LHCN-M2 (cell line): Measurements from ENCODE around the gene TLE3. TPM values are rescaled to one million over a fixed set of nuclear protein-coding genes. Genes with fewer than 3 reads are reported as not detected.

Experiments used
- DNase-seq: peaks from one replicate; pipeline ENCODE4 v3.0.0-alpha.2; 2012; ENCODE audit warnings: low read depth
- total RNA-seq: library from RNA; depleted of rRNA; stranded (reverse); fragments of >200 nt; gene quantifications from 2 replicates; pipeline ENCODE4 v1.2.3, GENCODE V29; 2014

The TLE3 gene
- total RNA-seq, 1 experiment from 2014 or later = 22.3 TPM

- no peak for DNase-seq
Observed at GRCh38 chr15:70063261-70063925, 34.3 kb downstream of the TLE3 start.

GRCh38 chr15:70062321-70062956 is 35.3 kb downstream of the TLE3 start:
- no peak for DNase-seq

GRCh38 chr15:70061696-70062270 is 35.9 kb downstream of the TLE3 start:
- no peak for DNase-seq

GRCh38 chr15:70060993-70061305 is 36.8 kb downstream of the TLE3 start:
- no peak for DNase-seq

GRCh38 chr15:70060214-70060992 is 37.3 kb downstream of the TLE3 start:
- DNase-seq = no peak

- DNase-seq = no peak
Observed at GRCh38 chr15:70059476-70060213, 38.1 kb downstream of the TLE3 start.

GRCh38 chr15:70058642-70059360 is 38.9 kb downstream of the TLE3 start:
- no peak for DNase-seq

GRCh38 chr15:70057931-70058641 is 39.6 kb downstream of the TLE3 start:
- DNase-seq = no peak

GRCh38 chr15:70056091-70056680 is 41.5 kb downstream of the TLE3 start:
- no peak for DNase-seq

- no peak for DNase-seq
Observed at GRCh38 chr15:70055601-70056051, 42.1 kb downstream of the TLE3 start.

- no peak for DNase-seq
Observed at GRCh38 chr15:70054884-70055387, 42.8 kb downstream of the TLE3 start.

- DNase-seq = no peak
Observed at GRCh38 chr15:70054366-70054765, 43.4 kb downstream of the TLE3 start.

GRCh38 chr15:70053716-70054229 is 43.9 kb downstream of the TLE3 start:
- DNase-seq = no peak

- no peak for DNase-seq
Observed at GRCh38 chr15:70053001-70053715, 44.6 kb downstream of the TLE3 start.

GRCh38 chr15:70051948-70052633 is 45.6 kb downstream of the TLE3 start:
- DNase-seq = no peak

GRCh38 chr15:70050970-70051369 is 46.7 kb downstream of the TLE3 start:
- no peak for DNase-seq

GRCh38 chr15:70050441-70050840 is 47.3 kb downstream of the TLE3 start:
- no peak for DNase-seq

- no peak for DNase-seq
Observed at GRCh38 chr15:70049701-70050301, 47.9 kb downstream of the TLE3 start.
